ENCODE data around the gene CCR6. TPM values are rescaled to one million over a fixed set of nuclear protein-coding genes. Genes with fewer than 3 reads are reported as not detected.

Gene CCR6
- total RNA-seq, 2 experiments from 2014 or later, result 3.0 to 3.6 TPM

GRCh38 chr6:167093406-167093921, 29.4 kb upstream of the CCR6 start:
- H3K27me3 Mint-ChIP-seq, result no peaks in the 10 kb centered on the region
- H3K4me3 Mint-ChIP-seq, result peak overlapping the region; percentile 47
- H3K4me1 Mint-ChIP-seq, result peaks cover 51% of the 10 kb centered on the region
- peak overlapping the region; percentile 77 for H3K27ac Mint-ChIP-seq
- no peaks in the 10 kb centered on the region for H3K36me3 Mint-ChIP-seq
- no peaks in the 10 kb centered on the region for H3K9me3 Mint-ChIP-seq
- POLR2A ChIA-PET, result interaction anchor here (1.4 kb wide), 1 partner anchor 29 kb away, joined by 9 read pairs; the partner anchor contains the start of gene CCR6
- no peak for DNase-seq
- ATAC-seq (ENCODE audit: low read depth), result no peak

DNA sequence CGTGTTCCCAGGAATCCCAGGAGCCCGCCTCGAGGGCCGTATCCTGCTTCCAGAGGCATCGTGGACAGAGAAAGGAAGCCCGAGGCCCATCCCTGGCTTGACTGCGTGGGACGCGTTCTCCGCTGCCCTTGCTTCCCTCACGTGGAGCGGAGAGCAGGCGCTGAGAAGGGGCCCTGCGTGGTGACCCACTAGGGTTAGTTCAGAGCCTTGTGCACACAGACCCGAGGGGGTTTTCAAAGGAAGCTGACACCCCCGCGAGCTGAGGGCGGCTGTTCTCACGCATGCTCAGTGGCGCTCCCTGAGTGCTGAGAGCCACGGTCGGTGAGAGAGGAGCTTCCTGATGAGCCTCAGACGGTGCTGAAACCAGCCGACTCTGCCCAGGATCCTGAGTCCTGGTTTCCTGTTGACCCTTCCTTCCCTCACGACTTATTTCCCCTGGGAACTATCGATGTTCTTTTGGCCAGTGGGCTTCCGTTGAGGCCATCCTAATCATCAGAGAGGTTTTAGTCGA, 28.9 kb upstream of the CCR6 start:
- DNase-seq, result peak; percentile 66

DNA sequence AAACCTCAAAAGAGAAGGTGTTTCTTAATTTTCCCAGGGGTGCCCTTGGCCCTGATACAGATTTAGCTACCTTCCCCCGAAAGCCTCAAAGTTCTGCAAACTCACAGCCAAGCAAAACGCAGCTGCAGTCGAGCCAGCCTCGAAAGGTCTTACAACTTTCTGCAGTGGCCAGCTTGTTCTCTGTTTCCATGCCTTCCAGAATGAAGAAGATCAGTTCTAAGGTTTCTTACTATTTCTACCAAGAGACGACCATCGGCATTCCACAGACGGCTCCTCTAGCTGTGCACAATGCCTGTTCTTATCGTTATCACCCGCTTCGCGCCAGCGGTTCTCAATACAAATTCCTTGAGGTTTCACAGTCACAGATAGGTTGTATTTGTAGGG, 28.5 kb upstream of the CCR6 start:
- POLR2A ChIA-PET, result interaction anchor here (0.7 to 1.6 kb wide), 3 partner anchors 28 to 138 kb away, joined by 3 to 9 read pairs (median 4); partner anchors contain the start of genes CCR6 and RNASET2

More for the DNA sequence above, 28.9 kb upstream of the CCR6 start:
- Mint-ChIP-seq H3K9me3 (no peaks in the 10 kb centered on the region), H3K27ac (peak overlapping the region; percentile 59), H3K27me3 (no peaks in the 10 kb centered on the region), H3K4me1 (peaks cover 56% of the 10 kb centered on the region), H3K36me3 (no peaks in the 10 kb centered on the region), H3K4me3 (peak overlapping the region; percentile 47)
- POLR2A ChIA-PET, result interaction anchor here (0.7 to 1.6 kb wide), 3 partner anchors 29 to 138 kb away, joined by 3 to 9 read pairs (median 4); partner anchors contain the start of genes CCR6 and RNASET2
- peak; percentile 69 for ATAC-seq (ENCODE audit: low read depth)

DNA sequence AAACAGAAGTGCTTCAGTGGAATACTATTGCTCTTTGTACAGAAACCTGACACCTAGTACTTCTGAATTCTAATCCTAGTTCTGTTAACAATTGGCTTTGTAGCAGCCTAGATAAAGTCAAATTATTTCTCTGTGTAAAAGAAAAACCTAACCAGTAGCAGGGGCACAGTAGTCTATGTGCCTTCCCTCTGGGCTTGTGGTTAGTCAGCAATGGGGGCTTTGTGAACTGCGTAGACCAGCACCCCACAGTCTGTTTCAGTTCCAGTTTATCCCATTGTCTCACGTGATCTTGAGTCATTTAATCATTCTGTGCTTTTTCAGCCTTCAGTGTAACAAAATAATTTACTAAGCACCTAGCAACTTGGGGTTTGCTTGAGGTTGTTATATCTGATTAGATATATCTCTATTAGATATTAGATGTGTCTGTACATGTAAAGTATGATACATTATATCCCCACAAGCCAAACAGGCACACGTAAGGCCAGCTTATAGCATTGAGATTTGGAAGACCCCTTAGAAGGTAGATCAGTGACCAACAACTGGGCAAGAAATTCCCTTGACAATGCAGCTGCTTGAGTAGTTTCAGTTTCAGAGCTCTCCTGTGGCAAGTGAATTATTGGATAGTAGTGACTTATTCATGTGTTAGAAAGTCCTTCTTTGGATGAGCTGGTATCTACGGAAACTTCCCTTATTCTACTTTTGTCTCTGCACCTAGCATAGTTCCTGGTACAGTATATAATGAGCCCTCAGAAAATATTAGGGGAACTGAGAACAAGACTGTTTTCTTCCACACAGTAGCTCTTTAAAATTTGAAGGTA, 27.9 kb upstream of the CCR6 start:
- no peaks in the 10 kb centered on the region for H3K27me3 Mint-ChIP-seq
- no peaks in the 10 kb centered on the region for H3K9me3 Mint-ChIP-seq
- POLR2A ChIA-PET, result interaction anchor here (1.4 to 1.6 kb wide), 2 partner anchors 28 to 139 kb away, joined by 4 to 9 read pairs; partner anchors contain the start of genes CCR6 and RNASET2
- ATAC-seq (ENCODE audit: low read depth), result peak; percentile 34
- no peak for DNase-seq
- H3K4me1 Mint-ChIP-seq, result peaks cover 55% of the 10 kb centered on the region
- H3K4me3 Mint-ChIP-seq, result peak overlapping the region; percentile 47
- peak overlapping the region; percentile 3 for H3K27ac Mint-ChIP-seq
- no peaks in the 10 kb centered on the region for H3K36me3 Mint-ChIP-seq

More for the DNA sequence above, 28.5 kb upstream of the CCR6 start:
- DNase-seq, result no peak
- peaks cover 57% of the 10 kb centered on the region for H3K4me1 Mint-ChIP-seq
- peak overlapping the region; percentile 59 for H3K27ac Mint-ChIP-seq
- no peak for ATAC-seq (ENCODE audit: low read depth)
- H3K36me3 Mint-ChIP-seq, result no peaks in the 10 kb centered on the region
- H3K27me3 Mint-ChIP-seq, result no peaks in the 10 kb centered on the region
- no peaks in the 10 kb centered on the region for H3K9me3 Mint-ChIP-seq
- H3K4me3 Mint-ChIP-seq, result peak overlapping the region; percentile 47

- peaks cover 48% of the 10 kb centered on the region for H3K4me1 Mint-ChIP-seq
- H3K27ac Mint-ChIP-seq, result no peak overlapping the region
- no peak for DNase-seq
- peaks cover 3% of the 10 kb centered on the region for H3K27me3 Mint-ChIP-seq
- no peak overlapping the region for H3K4me3 Mint-ChIP-seq
- no peak for ATAC-seq (ENCODE audit: low read depth)
- no peaks in the 10 kb centered on the region for H3K9me3 Mint-ChIP-seq
- POLR2A ChIA-PET, result no interaction called here
- H3K36me3 Mint-ChIP-seq, result no peaks in the 10 kb centered on the region
Measured at GRCh38 chr6:167095888-167096287, 27.0 kb upstream of the CCR6 start.

DNA sequence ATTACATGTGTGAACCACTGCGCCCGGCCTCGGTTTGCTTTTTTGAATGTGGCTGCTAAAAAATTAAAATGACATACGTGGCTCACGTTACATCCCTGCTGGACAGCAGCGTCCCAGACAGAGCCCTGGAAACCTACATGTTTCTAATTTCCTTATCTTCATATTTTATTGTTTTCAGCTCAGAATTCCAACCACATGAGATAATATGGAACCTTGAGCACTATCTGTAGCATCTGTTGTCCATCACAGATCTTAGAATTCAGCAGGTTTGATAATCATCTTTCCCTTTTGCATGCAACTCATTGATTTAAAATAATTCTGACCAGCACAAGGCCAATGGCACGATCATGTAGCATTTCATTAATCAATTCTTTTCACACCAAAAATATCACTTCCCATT, 25.9 kb upstream of the CCR6 start:
- Mint-ChIP-seq H3K36me3 (no peaks in the 10 kb centered on the region), H3K27me3 (peaks cover 3% of the 10 kb centered on the region), H3K27ac (no peak overlapping the region), H3K4me3 (no peak overlapping the region), H3K4me1 (peaks cover 37% of the 10 kb centered on the region), H3K9me3 (no peaks in the 10 kb centered on the region)
- POLR2A ChIA-PET, result no interaction called here
- DNase-seq (no peak), ATAC-seq (ENCODE audit: low read depth) (no peak)

DNA sequence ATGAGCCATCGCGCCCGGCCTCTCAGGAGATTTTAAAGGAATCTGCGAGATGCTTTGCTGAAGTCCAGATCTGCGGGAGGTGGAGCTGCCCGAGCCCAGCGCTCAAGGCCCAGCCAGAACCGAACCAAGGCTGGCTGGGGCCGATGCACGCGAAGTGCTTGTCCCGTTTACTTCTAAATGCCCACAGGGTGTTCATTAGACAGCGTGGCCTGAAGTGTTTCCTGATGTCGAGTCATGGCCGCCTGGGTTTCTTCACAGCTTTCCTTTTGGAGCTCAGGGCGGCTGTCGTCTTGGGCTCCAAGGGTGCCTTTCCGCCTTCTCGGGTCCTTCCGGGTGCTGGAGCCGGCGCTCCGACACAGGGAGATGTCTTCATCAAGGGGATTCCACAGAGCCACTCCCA, 25.1 kb upstream of the CCR6 start:
- Mint-ChIP-seq H3K36me3 (no peaks in the 10 kb centered on the region), H3K27ac (no peak overlapping the region), H3K27me3 (peaks cover 3% of the 10 kb centered on the region), H3K4me3 (no peak overlapping the region), H3K9me3 (no peaks in the 10 kb centered on the region), H3K4me1 (peaks cover 33% of the 10 kb centered on the region)
- ATAC-seq (ENCODE audit: low read depth), result no peak
- no peak for DNase-seq
- POLR2A ChIA-PET, result no interaction called here

DNA sequence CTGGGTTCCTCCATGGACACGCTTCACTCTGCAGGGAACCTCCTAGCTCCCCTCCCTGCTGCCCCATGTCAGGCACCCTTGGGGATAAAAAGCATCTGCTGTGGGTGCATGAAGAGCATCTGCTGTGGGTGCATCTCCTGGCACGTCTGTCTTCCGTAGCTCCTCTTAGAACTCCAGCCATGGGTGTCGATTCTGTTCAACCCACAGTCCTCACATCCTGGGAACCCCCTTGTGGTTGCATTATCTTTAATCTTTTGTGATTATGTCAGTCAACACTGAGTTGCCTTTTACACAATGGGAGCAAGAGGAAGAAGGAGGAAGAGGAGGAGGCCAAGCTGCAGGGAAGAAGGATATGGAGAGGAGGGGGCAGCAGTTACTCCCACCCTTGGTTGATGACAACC, 24.1 kb upstream of the CCR6 start:
- H3K9me3 Mint-ChIP-seq, result no peaks in the 10 kb centered on the region
- H3K4me1 Mint-ChIP-seq, result peaks cover 33% of the 10 kb centered on the region
- H3K27me3 Mint-ChIP-seq, result peaks cover 3% of the 10 kb centered on the region
- peak overlapping the region; percentile 55 for H3K4me3 Mint-ChIP-seq
- DNase-seq (no peak), ATAC-seq (ENCODE audit: low read depth) (peak; percentile 36)
- POLR2A ChIA-PET, result no interaction called here
- peak overlapping the region; percentile 28 for H3K27ac Mint-ChIP-seq
- no peaks in the 10 kb centered on the region for H3K36me3 Mint-ChIP-seq

- ATAC-seq (ENCODE audit: low read depth), result no peak
- H3K27ac Mint-ChIP-seq, result no peak overlapping the region
- H3K4me1 Mint-ChIP-seq, result peaks cover 27% of the 10 kb centered on the region
- no peak for DNase-seq
- H3K4me3 Mint-ChIP-seq, result no peak overlapping the region
- H3K36me3 Mint-ChIP-seq, result no peaks in the 10 kb centered on the region
- H3K9me3 Mint-ChIP-seq, result no peaks in the 10 kb centered on the region
- POLR2A ChIA-PET, result no interaction called here
- peaks cover 3% of the 10 kb centered on the region for H3K27me3 Mint-ChIP-seq
Measured at GRCh38 chr6:167099707-167100106, 23.2 kb upstream of the CCR6 start.

GRCh38 chr6:167100241-167100674, 22.6 kb upstream of the CCR6 start:
- peaks cover 22% of the 10 kb centered on the region for H3K4me1 Mint-ChIP-seq
- no peak overlapping the region for H3K27ac Mint-ChIP-seq
- H3K4me3 Mint-ChIP-seq, result no peak overlapping the region
- POLR2A ChIA-PET, result no interaction called here
- no peak for DNase-seq
- peaks cover 3% of the 10 kb centered on the region for H3K27me3 Mint-ChIP-seq
- ATAC-seq (ENCODE audit: low read depth), result no peak
- H3K9me3 Mint-ChIP-seq, result peaks cover 1% of the 10 kb centered on the region
- H3K36me3 Mint-ChIP-seq, result no peaks in the 10 kb centered on the region

DNA sequence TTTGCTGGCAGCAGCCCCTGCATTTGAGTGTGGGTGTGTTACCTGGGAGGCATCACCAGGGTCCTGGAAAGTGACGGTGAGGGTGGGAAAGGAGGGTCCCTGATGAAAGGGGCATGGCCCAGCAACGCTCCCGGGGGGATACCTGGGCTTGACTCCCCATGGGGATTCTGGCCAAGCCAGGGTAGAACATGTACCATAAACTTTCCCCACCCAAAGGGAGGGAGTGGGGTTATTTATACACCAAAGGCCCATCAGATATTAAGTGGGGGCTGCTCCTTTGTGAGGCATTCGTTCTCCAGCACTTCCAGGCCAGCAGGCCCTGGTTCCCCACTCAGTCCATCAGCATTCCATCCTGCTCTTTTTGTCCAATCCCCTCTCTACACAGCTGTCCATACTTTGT, 20.6 kb upstream of the CCR6 start:
- DNase-seq (no peak), ATAC-seq (ENCODE audit: low read depth) (no peak)
- H3K4me3 Mint-ChIP-seq, result no peak overlapping the region
- H3K9me3 Mint-ChIP-seq, result peaks cover 1% of the 10 kb centered on the region
- H3K4me1 Mint-ChIP-seq, result peaks cover 21% of the 10 kb centered on the region
- POLR2A ChIA-PET, result no interaction called here
- H3K27me3 Mint-ChIP-seq, result peaks cover 3% of the 10 kb centered on the region
- H3K27ac Mint-ChIP-seq, result no peak overlapping the region
- no peaks in the 10 kb centered on the region for H3K36me3 Mint-ChIP-seq

- Mint-ChIP-seq H3K27me3 (peaks cover 8% of the 10 kb centered on the region), H3K36me3 (no peaks in the 10 kb centered on the region), H3K27ac (peak overlapping the region; percentile 86), H3K4me1 (peaks cover 20% of the 10 kb centered on the region), H3K9me3 (peaks cover 1% of the 10 kb centered on the region), H3K4me3 (peak overlapping the region; percentile 40)
- DNase-seq (no peak), ATAC-seq (ENCODE audit: low read depth) (peak; percentile 69)
- POLR2A ChIA-PET, result no interaction called here
Measured at GRCh38 chr6:167103041-167103891, 19.6 kb upstream of the CCR6 start.

DNA sequence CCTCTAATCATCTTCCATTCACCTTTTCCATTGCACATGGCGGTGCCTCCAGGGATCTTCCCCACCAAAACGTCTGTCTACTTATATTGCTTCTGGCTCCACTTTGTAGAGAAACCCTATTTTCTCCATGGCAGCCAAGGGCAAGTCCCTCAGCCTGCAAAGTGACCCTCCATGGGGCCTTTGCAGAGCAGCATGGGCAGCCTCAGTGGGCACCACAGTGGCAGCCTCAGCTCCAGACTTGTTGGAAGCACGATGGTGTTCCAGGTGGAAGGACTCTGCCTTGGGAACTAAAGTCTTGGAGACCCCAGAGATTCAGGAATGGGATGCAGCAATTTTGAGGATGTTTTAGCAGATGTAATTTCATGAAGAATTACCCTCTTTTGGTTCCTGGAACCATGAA, 18.5 kb upstream of the CCR6 start:
- H3K36me3 Mint-ChIP-seq, result no peaks in the 10 kb centered on the region
- peaks cover 11% of the 10 kb centered on the region for H3K27me3 Mint-ChIP-seq
- ATAC-seq (ENCODE audit: low read depth) (no peak), DNase-seq (no peak)
- H3K4me3 Mint-ChIP-seq, result no peak overlapping the region
- POLR2A ChIA-PET, result no interaction called here
- H3K9me3 Mint-ChIP-seq, result peaks cover 1% of the 10 kb centered on the region
- peaks cover 13% of the 10 kb centered on the region for H3K4me1 Mint-ChIP-seq
- no peak overlapping the region for H3K27ac Mint-ChIP-seq
